ENCODE results near the gene ATP5F1B.
A peak's percentile ranks its signal among the peaks of the same experiment; 100 is the strongest.

The ATP5F1B gene

DNA sequence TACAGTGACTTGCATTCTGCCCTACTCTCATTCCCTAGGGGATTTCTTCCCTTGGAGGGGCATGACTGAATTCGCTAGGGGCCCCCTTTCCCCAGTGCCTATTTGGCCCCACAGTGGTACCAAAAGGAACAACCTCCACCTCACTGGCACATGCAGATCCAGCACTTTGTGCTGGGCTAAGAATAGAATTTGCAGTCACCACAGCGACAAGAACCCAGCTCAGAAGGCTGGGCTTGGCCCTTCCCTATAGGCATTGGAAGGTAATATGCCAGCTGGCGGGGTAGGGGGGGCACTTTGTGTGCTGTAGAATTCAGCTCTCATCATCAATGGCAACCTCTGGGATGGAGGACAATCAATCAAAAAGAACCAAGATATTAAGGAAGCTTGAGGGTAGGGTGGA is 29.5 kb downstream of the ATP5F1B start:
- DNase-seq: no peak

DNA sequence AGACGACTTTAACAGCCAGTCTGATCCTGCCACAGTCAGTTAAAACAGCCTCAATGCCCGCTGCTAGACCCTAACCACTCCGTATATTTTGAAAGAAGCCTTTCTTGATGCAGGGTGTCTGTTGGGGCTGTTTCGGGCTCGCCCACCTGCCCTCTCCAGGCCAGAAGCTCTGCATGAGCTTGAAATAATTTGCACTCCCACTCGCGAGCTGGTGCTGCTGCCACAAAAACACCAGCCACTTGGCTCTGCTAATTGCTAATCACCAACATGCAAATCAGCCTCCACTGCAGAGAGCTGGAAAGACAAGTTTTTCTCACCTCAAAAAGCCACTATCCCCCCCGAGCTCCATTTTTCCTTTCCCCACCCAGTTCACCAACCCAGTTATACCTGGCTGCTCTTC is 31.2 kb downstream of the ATP5F1B start:
- no peak for DNase-seq

DNA sequence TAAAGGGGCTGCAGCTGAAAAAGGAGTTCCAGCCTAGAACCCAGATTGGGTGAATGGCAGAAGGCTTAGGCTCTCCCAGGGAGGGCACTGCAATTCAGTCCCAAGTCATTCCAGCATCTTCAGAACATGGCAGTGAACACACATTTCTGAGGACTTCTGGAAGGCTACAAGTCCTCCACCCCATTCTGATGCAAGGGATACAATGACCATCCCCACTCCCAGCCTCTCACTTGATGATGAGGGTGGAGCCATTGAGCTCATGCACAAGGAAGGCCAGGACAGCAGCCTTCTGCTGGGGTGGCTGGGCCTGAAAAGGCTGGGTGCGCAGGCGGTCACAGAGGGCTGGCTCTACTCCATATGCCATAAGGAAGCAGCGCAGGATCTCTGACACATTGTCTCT is 41.4 kb downstream of the ATP5F1B start:
- DNase-seq: no peak

DNA sequence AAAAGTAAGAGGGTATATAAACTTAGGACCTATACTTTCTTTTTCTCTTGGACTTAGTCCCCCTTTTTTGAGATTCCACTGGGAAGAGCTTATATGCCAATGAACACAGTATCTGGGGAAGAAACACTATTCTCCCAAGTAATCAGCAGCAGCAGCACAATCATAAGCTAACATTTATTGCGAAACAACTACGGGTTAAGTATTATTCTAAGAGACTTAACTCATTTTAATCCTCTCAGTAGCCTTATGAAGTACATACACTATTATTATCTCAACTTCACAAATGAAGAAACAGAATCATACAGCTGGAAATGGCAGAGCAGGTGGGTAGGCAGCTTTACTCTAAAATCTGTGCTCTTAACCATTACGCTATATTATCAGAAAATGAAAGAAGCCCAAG is 43.5 kb downstream of the ATP5F1B start:
- DNase-seq: no peak

DNA sequence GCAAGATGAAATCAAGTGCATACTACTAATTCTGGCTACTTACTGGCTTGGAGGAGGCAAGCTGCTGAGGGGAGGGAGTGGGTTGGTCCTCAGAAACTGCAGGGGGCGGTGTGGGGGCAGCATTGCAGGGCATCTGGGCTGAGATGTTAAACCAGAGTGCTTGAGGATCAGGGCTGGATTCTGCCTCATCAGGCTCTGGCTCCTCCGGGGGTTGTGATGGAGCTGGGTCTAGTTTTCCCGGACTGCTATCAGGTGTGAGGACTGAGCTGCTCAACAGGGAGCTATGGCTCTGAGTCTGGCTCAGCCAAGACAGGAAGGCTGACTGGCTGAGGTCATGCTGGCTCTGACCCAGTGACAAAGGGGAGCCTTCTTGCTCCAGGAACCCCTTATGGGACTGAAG is 44.3 kb downstream of the ATP5F1B start:
- DNase-seq: peak; percentile 27

DNA sequence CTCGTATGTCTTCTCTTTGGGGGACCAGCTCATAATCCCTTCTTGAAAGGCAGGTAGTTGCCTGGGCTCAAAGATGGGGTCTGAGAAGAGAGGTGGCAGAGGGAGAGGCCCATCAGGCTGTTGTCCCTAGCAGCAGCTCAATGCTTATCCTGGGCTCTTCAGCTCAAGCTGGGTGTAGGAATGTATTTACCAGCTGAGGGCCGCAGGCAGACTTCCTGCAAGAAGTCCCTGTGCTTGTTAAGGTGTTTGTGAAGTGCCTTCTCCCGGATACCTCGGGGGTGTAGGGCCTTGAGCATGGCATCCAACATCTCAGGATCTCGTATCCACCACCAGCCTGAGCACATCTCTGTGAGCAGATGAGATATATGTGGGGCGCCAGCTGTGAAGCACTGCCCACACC is 45.0 kb downstream of the ATP5F1B start:
- DNase-seq: no peak

DNA sequence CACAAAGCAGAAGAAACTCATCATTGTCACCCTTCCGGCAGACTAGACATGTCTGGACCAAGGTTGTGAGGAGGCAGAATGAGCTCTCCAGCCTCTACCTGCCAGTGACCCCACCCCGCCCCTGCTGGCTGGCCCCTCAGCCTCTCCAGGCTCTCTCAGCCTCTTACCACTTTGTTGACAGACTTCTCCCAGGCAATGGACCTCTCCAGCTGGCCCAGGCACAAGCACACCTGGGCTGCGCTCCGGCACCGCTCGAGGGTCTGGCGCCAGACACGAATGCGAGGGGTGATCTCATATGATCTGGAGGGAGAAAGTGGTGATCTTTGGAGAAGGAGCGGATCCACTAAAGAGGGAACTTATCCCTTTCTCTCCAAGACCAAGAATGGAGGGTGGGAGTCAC is 46.0 kb downstream of the ATP5F1B start:
- DNase-seq: no peak

DNA sequence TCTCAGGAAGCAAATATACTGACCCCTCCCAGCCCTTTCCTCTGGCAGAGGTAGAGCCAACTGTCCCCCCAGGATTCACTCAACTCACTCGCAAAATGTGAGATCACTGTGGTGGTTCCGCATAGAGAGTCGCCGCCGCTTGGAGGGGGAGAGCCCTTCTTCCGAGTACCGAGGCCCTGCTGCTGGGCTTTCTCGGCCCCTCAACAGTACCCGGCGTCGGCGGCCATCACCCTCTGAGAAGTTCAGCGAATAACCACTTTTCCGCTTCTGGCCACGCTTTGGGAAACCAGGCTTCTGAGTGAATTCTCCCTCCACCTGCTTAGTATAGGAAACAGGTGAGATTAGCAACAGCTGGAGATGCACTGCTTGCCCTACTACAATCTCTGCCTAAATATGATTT is 46.7 kb downstream of the ATP5F1B start:
- DNase-seq: no peak

DNA sequence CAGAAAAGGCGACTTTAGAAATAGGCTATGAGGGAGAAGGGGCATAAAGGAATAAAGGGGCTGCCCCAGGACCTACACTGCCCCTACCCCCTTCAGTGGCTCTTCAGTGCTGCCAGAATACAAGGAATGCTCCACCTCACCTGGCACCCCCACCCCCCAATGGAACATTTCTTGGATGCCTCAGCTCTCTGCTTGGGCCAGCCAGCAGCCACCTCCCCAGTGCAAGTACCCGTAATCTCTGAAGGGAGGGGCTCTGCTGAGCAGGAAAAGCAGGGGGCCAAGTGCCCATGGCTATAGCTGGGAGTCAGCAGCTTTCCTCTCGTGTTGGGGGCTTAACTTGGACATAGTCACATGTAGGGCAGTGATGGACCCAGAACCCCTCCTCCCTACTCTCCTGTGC is 49.0 kb downstream of the ATP5F1B start:
- no peak for DNase-seq

DNA sequence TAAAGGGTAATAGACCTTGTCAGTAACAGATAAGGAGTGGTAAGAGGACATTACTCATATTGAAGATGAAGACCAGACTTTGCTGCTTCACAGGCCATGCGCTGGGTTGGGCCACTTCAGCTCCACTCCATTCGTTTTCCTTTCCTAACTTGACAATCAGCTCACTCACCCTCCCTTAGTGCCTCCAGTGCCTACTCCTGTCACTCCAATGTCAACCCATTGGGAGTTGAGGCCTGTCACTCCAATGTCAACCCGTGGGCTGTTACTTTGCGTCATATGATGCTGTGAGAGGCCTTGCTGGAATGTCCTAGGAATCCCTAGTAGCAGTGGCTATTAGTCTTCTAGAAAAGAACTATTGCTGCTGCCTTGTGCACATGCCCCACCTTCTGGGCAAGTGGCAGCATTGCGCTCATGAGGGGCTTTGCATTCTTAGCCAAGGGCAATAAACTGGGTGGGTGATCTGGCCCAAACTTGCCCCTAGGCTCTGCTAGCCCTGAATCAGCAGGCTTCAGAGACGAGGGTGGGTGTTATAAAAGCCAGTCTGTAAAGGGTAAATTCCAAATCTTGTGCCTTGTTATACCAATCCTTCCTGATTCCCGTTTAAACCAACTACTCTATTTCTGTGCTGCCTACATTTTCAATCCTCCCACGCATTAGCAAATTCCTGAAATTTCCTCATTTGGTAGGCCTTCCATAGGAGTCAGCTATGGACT is 51.7 kb downstream of the ATP5F1B start:
- DNase-seq: peak; percentile 57

DNA sequence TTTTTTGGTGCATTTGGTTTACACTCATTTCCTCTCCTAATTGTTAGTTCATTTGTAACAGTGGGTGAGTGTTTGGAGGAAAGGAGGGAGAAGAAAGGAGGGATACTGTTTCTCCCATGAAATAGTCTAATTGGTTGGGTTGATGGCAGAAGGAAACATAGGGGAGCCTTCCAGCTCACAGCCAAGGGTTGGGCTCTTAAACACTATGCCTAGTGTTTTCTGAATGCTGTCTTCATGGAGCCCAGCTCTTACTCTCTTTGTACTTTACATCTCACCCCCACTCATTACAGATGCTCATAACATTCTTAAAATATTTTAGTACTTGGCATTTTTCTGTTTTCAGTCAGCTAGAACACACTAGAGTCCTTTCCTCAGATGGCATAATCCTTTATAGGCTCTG is 53.8 kb downstream of the ATP5F1B start:
- no peak for DNase-seq

DNA sequence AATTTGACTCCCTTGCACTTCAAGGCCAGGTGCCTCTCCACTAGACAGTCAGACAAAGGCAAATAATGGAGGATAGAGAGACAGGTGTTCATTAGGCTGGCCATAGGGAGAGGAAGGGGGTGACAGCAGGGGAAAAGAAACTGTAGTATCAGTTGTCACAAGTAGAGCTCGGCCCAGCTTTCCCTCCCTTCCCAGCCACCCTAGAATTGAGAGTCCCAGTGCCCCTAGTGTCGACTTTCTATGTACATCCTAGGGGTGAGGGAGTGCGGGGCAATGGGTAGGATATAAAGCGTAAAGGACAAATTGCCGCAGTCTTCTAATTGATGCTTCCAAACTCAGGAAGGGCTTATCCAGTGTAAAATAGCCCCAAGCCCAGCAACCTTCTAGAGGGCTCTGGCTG is 54.7 kb downstream of the ATP5F1B start:
- no peak for DNase-seq

DNA sequence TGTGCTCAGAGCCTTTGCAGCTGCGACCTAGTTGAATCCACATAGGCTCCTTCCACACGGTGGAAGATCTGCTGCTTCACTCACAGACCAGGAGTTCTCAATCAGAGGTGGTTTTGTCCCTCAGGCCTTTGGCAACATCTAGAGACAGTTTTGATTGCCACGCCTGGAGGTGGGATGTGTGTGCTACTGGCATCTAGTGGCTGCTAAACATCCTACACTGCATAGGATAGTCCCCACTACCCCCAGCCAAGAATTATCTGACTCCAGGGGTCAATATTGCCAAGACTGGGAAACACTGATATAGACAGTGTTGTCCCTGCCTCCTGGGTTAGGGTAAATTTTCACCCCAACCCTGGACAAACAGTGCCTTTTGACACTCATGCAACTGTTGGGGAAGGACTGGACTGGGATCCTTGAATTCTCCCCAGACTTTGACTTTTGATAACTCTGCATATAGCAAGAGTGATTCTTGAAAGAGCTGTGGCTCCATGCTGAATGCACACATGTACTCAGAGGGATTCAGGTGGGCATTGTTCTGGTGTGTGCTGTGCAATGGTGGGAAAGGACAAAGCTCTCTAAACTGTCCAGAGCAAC is 55.5 kb downstream of the ATP5F1B start:
- no peak for DNase-seq

DNA sequence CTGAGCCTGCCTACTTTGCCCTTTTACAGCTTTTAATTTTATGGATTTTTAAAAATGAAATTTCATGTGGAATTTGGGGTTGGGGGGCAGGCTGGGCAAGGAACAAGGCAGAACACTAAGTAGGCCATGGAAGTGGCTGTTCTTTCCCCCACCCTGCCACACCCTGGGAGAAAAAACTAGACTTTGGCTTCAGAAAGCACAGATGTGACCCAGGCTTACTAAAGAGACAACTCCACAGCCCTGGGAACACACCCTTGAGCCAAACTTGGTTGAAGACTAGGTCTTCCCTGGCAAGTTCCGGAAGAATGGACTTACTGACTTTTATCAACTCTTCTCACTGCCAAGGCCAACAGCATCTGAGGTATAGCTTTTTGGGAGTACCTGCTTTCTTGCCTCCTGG is 56.0 kb downstream of the ATP5F1B start:
- DNase-seq: no peak
